Ecto neural progenitor cell (in vitro differentiated cells): Measurements from ENCODE around the gene ARHGEF39.

ENCODE experiments used
- DNase-seq: peaks from one replicate; pipeline ENCODE4 v3.0.0-alpha.2; 2018; ENCODE audit warnings: low spot score

ARHGEF39 gene

GRCh38 chr9:35664531-35665470 lies at the start of gene ARHGEF39:
Gene ARHGEF39 (minus strand): TSS chr9:35665195. CDS start chr9:35665169, 26 bp downstream.
- DNase-seq, result peak; percentile 92

- no peak for DNase-seq
These were observed 49.1 kb upstream of the ARHGEF39 start for GRCh38 chr9:35714123-35714522.

- DNase-seq, result no peak
These were observed 48.6 kb upstream of the ARHGEF39 start for GRCh38 chr9:35713578-35713977.

GRCh38 chr9:35712762-35713400 lies 47.9 kb upstream of the ARHGEF39 start:
- peak; percentile 52 for DNase-seq

- DNase-seq, result no peak
These were observed 46.8 kb upstream of the ARHGEF39 start for GRCh38 chr9:35711501-35712428.

GRCh38 chr9:35710818-35711500 lies 46.0 kb upstream of the ARHGEF39 start:
- no peak for DNase-seq

GRCh38 chr9:35708146-35708545 lies 43.2 kb upstream of the ARHGEF39 start:
- no peak for DNase-seq

GRCh38 chr9:35706951-35707350 lies 42.0 kb upstream of the ARHGEF39 start:
- no peak for DNase-seq

- DNase-seq, result no peak
These were observed 40.9 kb upstream of the ARHGEF39 start for GRCh38 chr9:35705836-35706430.

GRCh38 chr9:35705372-35705771 lies 40.4 kb upstream of the ARHGEF39 start:
- DNase-seq, result no peak

GRCh38 chr9:35703906-35704672 lies 39.1 kb upstream of the ARHGEF39 start:
- DNase-seq, result no peak

- no peak for DNase-seq
These were observed 37.7 kb upstream of the ARHGEF39 start for GRCh38 chr9:35702696-35703095.

- DNase-seq, result no peak
These were observed 35.9 kb upstream of the ARHGEF39 start for GRCh38 chr9:35700942-35701341.

GRCh38 chr9:35700031-35700430 lies 35.0 kb upstream of the ARHGEF39 start:
- no peak for DNase-seq

- no peak for DNase-seq
These were observed 33.2 kb upstream of the ARHGEF39 start for GRCh38 chr9:35698231-35698630.

- DNase-seq, result no peak
These were observed 32.5 kb upstream of the ARHGEF39 start for GRCh38 chr9:35697486-35697885.

- DNase-seq, result peak; percentile 58
These were observed 31.7 kb upstream of the ARHGEF39 start for GRCh38 chr9:35696520-35697215.

- no peak for DNase-seq
These were observed 31.0 kb upstream of the ARHGEF39 start for GRCh38 chr9:35695943-35696401.

GRCh38 chr9:35691757-35692301 lies 26.8 kb upstream of the ARHGEF39 start:
- DNase-seq, result no peak
